Urothelium cell line (cell line): ENCODE measurements around the gene ILKAP.

ENCODE experiments used
- DNase-seq: peaks from one replicate; pipeline ENCODE4 v3.0.0; 2011; ENCODE audit warnings: low spot score, mixed read lengths
- FAIRE-seq: peaks from 2 replicates; lab custom pipeline; 2011; peaks lifted over from hg19 to GRCh38; lab: Jason Lieb, UNC

The ILKAP gene

GRCh38 chr2:238237431-238238135 lies 34.1 kb upstream of the ILKAP start:
- DNase-seq: no peak
- no peak for FAIRE-seq

- no peak for FAIRE-seq
- no peak for DNase-seq
Observed at GRCh38 chr2:238236571-238236970, 33.1 kb upstream of the ILKAP start.

GRCh38 chr2:238235856-238236255 lies 32.4 kb upstream of the ILKAP start:
- FAIRE-seq: no peak
- no peak for DNase-seq

- no peak for FAIRE-seq
Observed at GRCh38 chr2:238235331-238235732, 31.8 kb upstream of the ILKAP start.

GRCh38 chr2:238233625-238234024 lies 30.1 kb upstream of the ILKAP start:
- FAIRE-seq: no peak
- no peak for DNase-seq

More at GRCh38 chr2:238235331-238235732, 31.8 kb upstream of the ILKAP start:
- no peak for DNase-seq

GRCh38 chr2:238231809-238232208 lies 28.3 kb upstream of the ILKAP start:
- FAIRE-seq (no peak), DNase-seq (no peak)

- DNase-seq (no peak), FAIRE-seq (no peak)
Observed at GRCh38 chr2:238231251-238231793, 27.8 kb upstream of the ILKAP start.

- DNase-seq: no peak
- no peak for FAIRE-seq
Observed at GRCh38 chr2:238230699-238231098, 27.2 kb upstream of the ILKAP start.

- FAIRE-seq (no peak), DNase-seq (no peak)
Observed at GRCh38 chr2:238228700-238229099, 25.2 kb upstream of the ILKAP start.

- DNase-seq (no peak), FAIRE-seq (no peak)
Observed at GRCh38 chr2:238227587-238228032, 24.1 kb upstream of the ILKAP start.

- DNase-seq (no peak), FAIRE-seq (no peak)
Observed at GRCh38 chr2:238226698-238227586, 23.4 kb upstream of the ILKAP start.

- DNase-seq: no peak
- FAIRE-seq: no peak
Observed at GRCh38 chr2:238225911-238226697, 22.6 kb upstream of the ILKAP start.

GRCh38 chr2:238225121-238225520 lies 21.6 kb upstream of the ILKAP start:
- DNase-seq (no peak), FAIRE-seq (no peak)

- FAIRE-seq (no peak), DNase-seq (no peak)
Observed at GRCh38 chr2:238224356-238225035, 21.0 kb upstream of the ILKAP start.

GRCh38 chr2:238220892-238221521 lies 17.5 kb upstream of the ILKAP start:
- no peak for FAIRE-seq
- DNase-seq: peak; percentile 70

- no peak for FAIRE-seq
Observed at GRCh38 chr2:238220274-238220891, 16.9 kb upstream of the ILKAP start.

GRCh38 chr2:238216651-238217184 lies 13.2 kb upstream of the ILKAP start:
- no peak for DNase-seq
- FAIRE-seq: no peak

More at GRCh38 chr2:238220274-238220891, 16.9 kb upstream of the ILKAP start:
- no peak for DNase-seq

- no peak for DNase-seq
- no peak for FAIRE-seq
Observed at GRCh38 chr2:238207006-238207405, 3.5 kb upstream of the ILKAP start.
